Loucy (cell line): ENCODE measurements around the gene OPHN1.

Experiments used
- CTCF ChIP-seq: fragments of 200-600 bp; sonication (generic); conservative IDR thresholded peaks from 2 replicates; pipeline ENCODE4 v1.5.1; 2014; ENCODE audit warnings: mild to moderate bottlenecking, antibody characterized with exemption, low read length
- EZH2phosphoT487 ChIP-seq: fragments of 200-600 bp; IDR thresholded peaks from 2 replicates; pipeline ENCODE4 v1.6.1; 2018; ENCODE audit warnings: antibody characterized with exemption, mild to moderate bottlenecking, moderate library complexity, borderline replicate concordance

DNA sequence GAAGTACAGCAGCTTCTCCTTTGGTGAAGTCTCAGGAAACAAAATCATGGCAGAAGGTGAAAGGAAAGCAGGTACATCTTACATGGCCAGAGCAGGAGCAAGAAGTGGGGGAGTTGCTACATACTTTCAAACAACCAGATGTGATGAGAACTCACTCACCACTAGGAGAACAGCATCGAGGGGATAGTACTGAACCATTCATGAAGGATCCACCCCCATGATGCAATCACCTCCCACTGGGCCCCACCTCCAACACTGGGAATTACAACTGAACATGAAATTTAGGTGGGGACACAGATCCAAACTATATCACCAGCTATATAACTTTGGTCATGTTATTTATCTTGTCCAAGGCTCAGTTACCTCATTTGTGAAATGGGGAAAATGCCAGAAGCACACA lies 159.4 kb downstream of the OPHN1 start:
- TF ChIP-seq CTCF = no peak
- no peak for TF ChIP-seq EZH2phosphoT487
